Measurements from ENCODE around the gene GSG1L.

- no peak for TF ChIP-seq POLR2AphosphoS5 (IDR thresholded peaks at IDR 0.05; ENCODE audit: low read depth, low read length)
- no peak for TF ChIP-seq POLR2A (IDR thresholded peaks at IDR 0.05; ENCODE audit: low read depth, low read length)
- no peak for TF ChIP-seq SPI1 (IDR thresholded peaks at IDR 0.05; ENCODE audit: low read depth, low read length)
Measured at GRCh38 chr16:28110479-28110878, 47.0 kb upstream of the GSG1L start.
